Fibroblast of mammary gland (primary cell): ENCODE measurements around the gene SGSM1.

Source experiments
- DNase-seq: peaks from one replicate; pipeline ENCODE4 v3.0.0-alpha.2; 2010; ENCODE audit warnings: low read depth
- H3K4me3 ChIP-seq: 2 replicates; pipeline ENCODE4 v1.5.1; 2011; ENCODE audit warnings: low read depth, mild to moderate bottlenecking, low read length, moderate library complexity; ENCODE audit not compliant: control insufficient read depth
- TF ChIP-seq, protein P1 (sequence below): conservative IDR thresholded peaks from 2 replicates; pipeline ENCODE4 v1.5.1; 2011; ENCODE audit warnings: low read depth, low read length, inconsistent platforms; ENCODE audit not compliant: control insufficient read depth, insufficient read depth

The SGSM1 gene

DNA sequence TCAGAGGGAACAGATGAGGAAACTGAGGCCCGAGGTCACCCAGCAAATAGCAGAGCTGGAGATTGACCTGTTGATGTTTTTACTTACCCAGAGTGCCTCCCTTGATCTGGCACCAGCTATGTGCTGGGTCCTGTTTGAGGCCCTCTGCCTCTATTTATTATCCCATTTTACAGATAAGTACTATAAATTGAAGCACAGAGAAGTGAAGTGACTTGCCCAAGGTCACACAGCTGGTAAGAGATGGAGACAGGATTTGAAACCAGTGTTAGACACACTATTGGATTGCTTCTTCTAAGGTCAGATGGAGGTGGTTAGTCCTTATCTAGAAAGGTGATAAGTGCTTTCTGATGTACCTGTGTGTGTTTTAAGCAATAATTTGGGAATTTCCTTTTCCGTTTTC, 13.5 kb downstream of the SGSM1 start:
- no peak for DNase-seq
- TF ChIP-seq, protein P1, sequence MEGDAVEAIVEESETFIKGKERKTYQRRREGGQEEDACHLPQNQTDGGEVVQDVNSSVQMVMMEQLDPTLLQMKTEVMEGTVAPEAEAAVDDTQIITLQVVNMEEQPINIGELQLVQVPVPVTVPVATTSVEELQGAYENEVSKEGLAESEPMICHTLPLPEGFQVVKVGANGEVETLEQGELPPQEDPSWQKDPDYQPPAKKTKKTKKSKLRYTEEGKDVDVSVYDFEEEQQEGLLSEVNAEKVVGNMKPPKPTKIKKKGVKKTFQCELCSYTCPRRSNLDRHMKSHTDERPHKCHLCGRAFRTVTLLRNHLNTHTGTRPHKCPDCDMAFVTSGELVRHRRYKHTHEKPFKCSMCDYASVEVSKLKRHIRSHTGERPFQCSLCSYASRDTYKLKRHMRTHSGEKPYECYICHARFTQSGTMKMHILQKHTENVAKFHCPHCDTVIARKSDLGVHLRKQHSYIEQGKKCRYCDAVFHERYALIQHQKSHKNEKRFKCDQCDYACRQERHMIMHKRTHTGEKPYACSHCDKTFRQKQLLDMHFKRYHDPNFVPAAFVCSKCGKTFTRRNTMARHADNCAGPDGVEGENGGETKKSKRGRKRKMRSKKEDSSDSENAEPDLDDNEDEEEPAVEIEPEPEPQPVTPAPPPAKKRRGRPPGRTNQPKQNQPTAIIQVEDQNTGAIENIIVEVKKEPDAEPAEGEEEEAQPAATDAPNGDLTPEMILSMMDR = no peak
- no peak overlapping the region for H3K4me3 ChIP-seq

DNA sequence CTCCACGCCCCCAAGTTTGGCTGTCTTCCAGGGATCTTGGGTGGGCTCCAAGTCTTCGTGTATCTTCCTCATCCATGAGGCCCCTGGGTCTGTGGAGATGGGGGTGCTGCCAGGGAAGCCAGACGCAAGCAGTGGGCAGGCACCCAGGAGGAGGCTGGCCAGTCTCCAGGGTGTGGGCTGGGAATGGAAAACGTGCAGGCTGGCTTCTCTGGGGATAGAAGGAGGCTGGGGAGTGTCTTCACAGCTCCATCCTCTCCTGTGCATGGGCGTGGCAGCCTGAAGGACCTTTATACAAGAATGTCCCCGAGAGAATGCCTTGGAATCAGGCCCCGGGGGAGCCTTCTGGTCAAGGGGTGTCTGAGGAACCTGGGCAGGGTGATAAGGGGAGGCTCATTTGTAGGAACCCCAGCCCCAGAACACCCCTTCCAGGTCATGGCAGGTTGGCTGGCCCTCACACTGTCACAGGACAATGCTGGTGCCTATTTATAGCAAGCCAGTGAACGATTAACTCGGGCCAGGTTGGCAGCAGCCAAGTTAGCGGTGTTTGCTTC, 14.0 kb downstream of the SGSM1 start:
- DNase-seq = no peak
- H3K4me3 ChIP-seq = no peak overlapping the region
- TF ChIP-seq, protein P1 = no peak

DNA sequence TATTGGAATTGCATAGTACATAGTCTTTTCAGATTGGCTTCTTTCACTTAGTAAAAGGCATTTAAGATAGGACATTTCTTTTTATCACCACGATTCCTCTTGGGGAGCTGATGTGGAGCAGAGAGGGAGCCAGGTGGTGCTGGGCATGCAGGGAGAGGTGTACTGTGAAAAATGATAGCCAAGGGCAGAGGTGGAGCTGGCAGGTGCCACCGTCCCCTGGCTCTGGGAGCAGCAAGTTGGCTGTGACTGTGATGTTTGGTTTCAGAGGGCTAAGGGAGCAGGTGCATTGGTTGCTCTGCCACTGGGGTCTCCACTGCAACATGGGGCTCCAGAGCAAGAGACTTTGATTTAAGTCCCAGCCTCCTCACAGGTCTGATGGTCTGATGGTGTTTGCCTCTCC, 16.5 kb downstream of the SGSM1 start:
- TF ChIP-seq, protein P1 = no peak
- no peak overlapping the region for H3K4me3 ChIP-seq
- no peak for DNase-seq

DNA sequence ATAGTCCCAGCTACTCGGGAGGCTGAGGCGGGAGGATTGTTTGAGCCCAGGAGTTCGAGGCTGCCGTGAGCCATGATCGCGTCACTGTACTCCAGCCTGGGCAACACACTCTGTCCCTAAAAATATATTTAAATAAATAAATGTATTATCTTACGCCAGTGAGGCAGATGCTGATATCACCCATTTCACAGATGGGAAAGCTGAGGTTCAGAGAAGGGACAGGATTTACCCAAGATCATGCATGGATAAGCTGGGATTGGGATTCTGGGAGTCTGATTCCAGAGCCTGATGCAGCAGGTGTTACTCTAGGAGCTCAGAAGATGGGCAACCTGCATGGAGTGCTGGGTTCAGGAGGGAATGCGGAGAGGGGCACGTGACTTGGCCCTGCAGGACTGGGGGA, 17.8 kb downstream of the SGSM1 start:
- DNase-seq = no peak
- no peak overlapping the region for H3K4me3 ChIP-seq
- TF ChIP-seq, protein P1 = no peak

DNA sequence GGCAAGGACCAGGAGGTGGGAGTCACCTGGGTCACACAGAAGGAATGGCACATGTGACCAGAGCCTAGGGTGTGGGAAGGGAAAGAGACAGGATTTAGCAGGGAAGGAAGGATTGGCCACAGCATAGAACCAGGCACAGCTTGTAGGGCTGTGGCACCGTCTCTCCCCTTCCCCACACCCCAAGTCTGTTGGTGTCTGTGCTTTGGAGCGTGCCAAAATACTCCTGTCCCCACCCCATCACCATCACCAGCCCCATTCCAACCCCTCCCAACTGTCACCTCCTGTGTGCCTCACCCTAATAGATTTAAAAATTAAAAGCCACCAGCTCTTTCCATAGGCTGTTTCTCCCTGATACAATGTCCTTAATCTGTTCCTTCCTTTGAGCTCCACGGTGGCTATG, 18.2 kb downstream of the SGSM1 start:
- TF ChIP-seq, protein P1 = no peak
- H3K4me3 ChIP-seq = no peak overlapping the region
- DNase-seq = no peak

DNA sequence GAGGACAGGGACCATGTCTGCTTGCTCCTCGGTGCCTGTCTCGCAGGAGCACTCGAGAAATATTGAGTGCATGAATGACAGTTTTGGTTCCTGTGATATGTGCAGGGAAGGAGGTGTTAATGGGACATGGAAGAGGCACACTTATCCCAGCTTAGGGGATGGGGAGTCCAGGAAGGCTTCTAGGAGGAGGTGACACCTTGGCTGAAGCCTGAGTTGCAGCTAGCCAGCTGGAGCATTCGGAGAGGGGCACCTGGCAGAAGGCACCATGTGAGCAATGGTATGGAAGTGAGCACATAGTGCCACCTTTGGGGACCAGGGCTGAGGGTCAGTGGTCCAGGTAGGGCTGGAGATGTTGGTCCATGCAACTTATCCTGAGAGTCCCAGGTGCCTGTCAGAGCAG, 18.9 kb downstream of the SGSM1 start:
- TF ChIP-seq, protein P1 = no peak
- H3K4me3 ChIP-seq = no peak overlapping the region
- DNase-seq = no peak
